Lower lobe of right lung (tissue), 2 donors: ENCODE data around the gene SMAD4. TPM values are rescaled to one million over a fixed set of nuclear protein-coding genes. Genes with fewer than 3 reads are reported as not detected.

Source experiments
- ATAC-seq, 2 donors: fragments of 200-7000 bp; cut with Tn5 transposase; one replicate each; pipeline ENCODE4 v1.9.1; 2020 to 2022; ENCODE audit warnings: mild to moderate bottlenecking in 2 of 2, moderate library complexity in 2 of 2
- DNase-seq: peaks from one replicate; pipeline ENCODE4 v3.0.0-alpha.2; 2020
- H3K27ac ChIP-seq: fragments of 200-600 bp; one replicate; pipeline ENCODE4 v1.8.0; 2022
- H3K27me3 ChIP-seq: fragments of 200-600 bp; one replicate; pipeline ENCODE4 v1.8.0; 2022; ENCODE audit warnings: low read depth
- H3K36me3 ChIP-seq: fragments of 200-600 bp; one replicate; pipeline ENCODE4 v1.8.0; 2022; ENCODE audit warnings: mild to moderate bottlenecking
- H3K4me1 ChIP-seq: fragments of 200-600 bp; one replicate; pipeline ENCODE4 v1.8.0; 2022
- H3K4me3 ChIP-seq: fragments of 200-600 bp; one replicate; pipeline ENCODE4 v1.8.0; 2022; ENCODE audit warnings: mild to moderate bottlenecking
- H3K9me3 ChIP-seq: fragments of 200-600 bp; one replicate; pipeline ENCODE4 v1.8.0; 2022
- intact Hi-C: fragments of 100-400 bp; cut with DNase I; formaldehyde crosslinking; loops from one replicate; pipeline ENCODE4 v1.11.0; 2022
- total RNA-seq: library from RNA; stranded (reverse); fragmentation: NEBNext Ultra II Directional; extraction: Animal tissue kit (Norgen Biotek cat#: 25700); gene quantifications from one replicate; pipeline ENCODE4 v1.2.1, GENCODE V29; 2021
- TF ChIP-seq, protein P1 (sequence below): fragments of 200-600 bp; IDR thresholded peaks from one replicate; pipeline ENCODE4 v1.8.0; 2022; ENCODE audit warnings: antibody characterized with exemption, mild to moderate bottlenecking
- donor health status: DM: no; HTN: yes; CAD: no; lungs with severe emphysema.

SMAD4 gene
- total RNA-seq, 1 donor from 2014 or later, result 97.8 TPM

DNA sequence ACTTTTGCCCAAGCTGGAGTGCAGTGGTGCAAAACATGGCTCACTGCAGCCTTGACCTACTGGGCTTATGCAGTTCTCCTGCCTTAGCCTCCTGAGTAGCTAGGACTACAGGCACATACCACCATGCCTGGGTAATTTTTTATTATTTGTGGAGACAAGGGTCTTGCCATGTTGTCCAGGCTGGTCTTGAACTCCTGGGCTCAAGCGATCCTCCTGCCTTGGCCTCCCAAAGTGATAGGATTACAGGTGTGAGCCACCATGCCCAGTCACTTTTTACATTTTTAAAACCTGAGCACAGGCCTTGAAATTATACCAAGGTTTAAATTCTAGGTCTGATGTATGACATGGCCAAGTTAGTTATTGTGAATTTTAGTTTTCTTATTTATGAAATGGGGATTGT is 18.2 kb downstream of the SMAD4 start:
- intact Hi-C loops, result no loop called here
- TF ChIP-seq, protein P1, sequence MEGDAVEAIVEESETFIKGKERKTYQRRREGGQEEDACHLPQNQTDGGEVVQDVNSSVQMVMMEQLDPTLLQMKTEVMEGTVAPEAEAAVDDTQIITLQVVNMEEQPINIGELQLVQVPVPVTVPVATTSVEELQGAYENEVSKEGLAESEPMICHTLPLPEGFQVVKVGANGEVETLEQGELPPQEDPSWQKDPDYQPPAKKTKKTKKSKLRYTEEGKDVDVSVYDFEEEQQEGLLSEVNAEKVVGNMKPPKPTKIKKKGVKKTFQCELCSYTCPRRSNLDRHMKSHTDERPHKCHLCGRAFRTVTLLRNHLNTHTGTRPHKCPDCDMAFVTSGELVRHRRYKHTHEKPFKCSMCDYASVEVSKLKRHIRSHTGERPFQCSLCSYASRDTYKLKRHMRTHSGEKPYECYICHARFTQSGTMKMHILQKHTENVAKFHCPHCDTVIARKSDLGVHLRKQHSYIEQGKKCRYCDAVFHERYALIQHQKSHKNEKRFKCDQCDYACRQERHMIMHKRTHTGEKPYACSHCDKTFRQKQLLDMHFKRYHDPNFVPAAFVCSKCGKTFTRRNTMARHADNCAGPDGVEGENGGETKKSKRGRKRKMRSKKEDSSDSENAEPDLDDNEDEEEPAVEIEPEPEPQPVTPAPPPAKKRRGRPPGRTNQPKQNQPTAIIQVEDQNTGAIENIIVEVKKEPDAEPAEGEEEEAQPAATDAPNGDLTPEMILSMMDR, result no peak
- no peak for ATAC-seq
- Histone ChIP-seq H3K27me3 (no peaks in the 10 kb centered on the region), H3K4me1 (peaks cover 26% of the 10 kb centered on the region), H3K27ac (no peak overlapping the region), H3K4me3 (no peak overlapping the region), H3K9me3 (no peaks in the 10 kb centered on the region), H3K36me3 (peaks cover 40% of the 10 kb centered on the region)
- no peak for DNase-seq

DNA sequence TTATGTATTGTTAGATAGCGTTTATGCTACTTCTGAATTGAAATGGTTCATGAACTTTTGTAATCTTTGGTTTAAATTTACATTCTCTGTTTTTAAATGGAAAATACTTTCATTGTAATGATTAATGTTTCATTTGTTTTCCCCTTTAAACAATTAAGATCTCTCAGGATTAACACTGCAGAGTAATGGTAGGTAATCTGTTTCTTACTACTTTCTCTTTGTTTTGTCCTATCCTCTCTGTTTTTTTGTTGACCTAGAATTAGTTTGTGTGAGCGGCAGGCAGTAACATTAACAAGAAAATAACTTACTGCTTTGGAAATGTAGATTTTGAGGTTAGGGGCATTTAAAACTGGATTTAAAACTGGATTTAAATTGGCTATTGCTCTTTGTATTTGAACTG is 19.1 kb downstream of the SMAD4 start:
- DNase-seq (no peak), ATAC-seq (no peak)
- Histone ChIP-seq H3K27me3 (no peaks in the 10 kb centered on the region), H3K4me1 (peaks cover 27% of the 10 kb centered on the region), H3K9me3 (no peaks in the 10 kb centered on the region), H3K27ac (no peak overlapping the region), H3K36me3 (peaks cover 40% of the 10 kb centered on the region), H3K4me3 (no peak overlapping the region)
- TF ChIP-seq, protein P1, result no peak
- intact Hi-C loops, result no loop called here

DNA sequence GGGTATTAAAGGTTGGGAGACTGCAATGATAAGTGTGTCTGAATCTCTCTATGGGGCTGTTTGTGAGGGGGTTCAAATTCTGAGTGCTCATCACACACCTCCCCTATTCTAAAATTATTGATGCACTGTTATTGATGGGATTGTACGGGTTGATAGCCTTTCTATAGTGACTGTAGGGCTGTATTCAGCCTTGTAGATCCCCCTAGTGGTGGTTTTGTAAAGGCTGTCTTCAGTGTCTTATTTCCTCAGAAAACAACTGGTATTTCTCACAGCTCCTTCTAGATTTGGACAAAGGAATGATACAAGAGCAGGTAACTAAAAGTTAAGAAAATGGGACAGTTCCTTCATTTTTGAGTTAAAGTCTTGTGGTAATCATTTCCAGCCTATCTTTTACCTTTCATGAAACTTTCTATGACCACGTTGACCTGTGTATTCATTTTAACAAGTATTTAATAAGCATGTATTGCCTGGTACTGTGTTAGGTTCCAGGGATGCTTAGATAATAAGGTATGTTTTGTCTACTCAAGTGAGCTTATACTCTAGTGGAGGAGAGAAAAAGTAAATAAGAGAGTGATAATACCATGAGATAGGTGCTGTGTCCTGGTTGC is 21.2 kb downstream of the SMAD4 start:
- Histone ChIP-seq H3K4me3 (no peak overlapping the region), H3K27me3 (no peaks in the 10 kb centered on the region), H3K36me3 (peaks cover 60% of the 10 kb centered on the region), H3K27ac (no peak overlapping the region), H3K9me3 (no peaks in the 10 kb centered on the region), H3K4me1 (peaks cover 8% of the 10 kb centered on the region)
- TF ChIP-seq, protein P1, result peak; percentile 74
- ATAC-seq (peak; percentile 67 to 85), DNase-seq (no peak)
- intact Hi-C loops, result no loop called here

DNA sequence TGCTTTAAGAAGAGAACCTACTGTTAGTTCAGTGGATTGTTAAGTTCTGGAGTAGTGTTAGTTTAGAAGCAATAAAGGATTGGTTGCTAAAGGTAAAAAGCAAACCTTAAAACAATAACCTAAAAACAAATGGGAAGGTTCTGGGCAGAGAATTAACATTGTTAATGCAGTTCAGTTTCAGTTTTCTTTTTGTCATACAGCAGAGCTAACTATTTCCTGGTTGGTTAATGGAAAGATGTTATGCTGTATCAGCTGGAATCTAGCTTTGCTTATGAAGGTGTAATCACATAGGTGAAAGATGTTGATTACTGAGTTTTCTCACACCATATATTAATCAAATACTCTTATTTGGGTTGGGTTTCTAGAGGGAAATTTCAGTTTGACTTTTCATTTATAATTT is 23.8 kb downstream of the SMAD4 start:
- H3K27me3 ChIP-seq, result no peaks in the 10 kb centered on the region
- TF ChIP-seq, protein P1, result no peak
- peaks cover 7% of the 10 kb centered on the region for H3K4me1 ChIP-seq
- peaks cover 60% of the 10 kb centered on the region for H3K36me3 ChIP-seq
- DNase-seq (no peak), ATAC-seq (no peak)
- no peaks in the 10 kb centered on the region for H3K9me3 ChIP-seq
- H3K4me3 ChIP-seq, result no peak overlapping the region
- H3K27ac ChIP-seq, result no peak overlapping the region
- intact Hi-C loops, result no loop called here

DNA sequence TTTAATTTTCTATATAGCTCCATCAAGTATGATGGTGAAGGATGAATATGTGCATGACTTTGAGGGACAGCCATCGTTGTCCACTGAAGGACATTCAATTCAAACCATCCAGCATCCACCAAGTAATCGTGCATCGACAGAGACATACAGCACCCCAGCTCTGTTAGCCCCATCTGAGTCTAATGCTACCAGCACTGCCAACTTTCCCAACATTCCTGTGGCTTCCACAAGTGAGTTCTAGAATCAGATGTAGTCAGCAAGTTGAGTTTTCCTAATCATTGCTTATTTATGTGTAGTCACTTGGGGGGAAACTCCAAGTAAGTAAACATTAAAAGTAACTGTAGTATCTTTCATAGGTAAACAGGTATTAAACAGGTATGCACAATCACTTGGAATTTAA is 24.8 kb downstream of the SMAD4 start:
- TF ChIP-seq, protein P1, result no peak
- Histone ChIP-seq H3K27me3 (no peaks in the 10 kb centered on the region), H3K9me3 (no peaks in the 10 kb centered on the region), H3K4me3 (no peak overlapping the region), H3K4me1 (peaks cover 7% of the 10 kb centered on the region), H3K36me3 (peaks cover 60% of the 10 kb centered on the region), H3K27ac (no peak overlapping the region)
- ATAC-seq, result no peak
- no peak for DNase-seq
- intact Hi-C loops, result no loop called here
